Midbrain (tissue), 1 donor: ENCODE results near the gene HERC2.
A peak's percentile ranks its signal among the peaks of the same experiment; 100 is the strongest.

Experiments used
- DNase-seq: peaks from one replicate; lab custom pipeline; 2025; lab: John Stamatoyannopoulos, UW

Gene HERC2

GRCh38 chr15:28096670-28097431, 225.1 kb downstream of the HERC2 start:
- no peak for DNase-seq

- DNase-seq = no peak
These were observed 225.6 kb downstream of the HERC2 start for GRCh38 chr15:28096411-28096669.

GRCh38 chr15:28094732-28095521, 227.1 kb downstream of the HERC2 start:
- no peak for DNase-seq

- no peak for DNase-seq
These were observed 228.0 kb downstream of the HERC2 start for GRCh38 chr15:28093752-28094535.

GRCh38 chr15:28091313-28091712, 230.7 kb downstream of the HERC2 start:
- DNase-seq = no peak

- DNase-seq = peak; percentile 9
These were observed 235.7 kb downstream of the HERC2 start for GRCh38 chr15:28086175-28086703.

- no peak for DNase-seq
These were observed 236.3 kb downstream of the HERC2 start for GRCh38 chr15:28085489-28086174.

- no peak for DNase-seq
These were observed 237.4 kb downstream of the HERC2 start for GRCh38 chr15:28084547-28084946.

GRCh38 chr15:28082891-28083684, 238.9 kb downstream of the HERC2 start:
- no peak for DNase-seq

- DNase-seq = no peak
These were observed 240.4 kb downstream of the HERC2 start for GRCh38 chr15:28081594-28081993.

- DNase-seq = no peak
These were observed 241.6 kb downstream of the HERC2 start for GRCh38 chr15:28080386-28080785.

GRCh38 chr15:28079313-28079969, 242.5 kb downstream of the HERC2 start:
- DNase-seq = no peak

GRCh38 chr15:28078191-28078719, 243.7 kb downstream of the HERC2 start:
- DNase-seq = no peak

- no peak for DNase-seq
These were observed 246.4 kb downstream of the HERC2 start for GRCh38 chr15:28075573-28075972.

- no peak for DNase-seq
These were observed 253.0 kb downstream of the HERC2 start for GRCh38 chr15:28068930-28069329.

GRCh38 chr15:28066231-28066630, 255.7 kb downstream of the HERC2 start:
- DNase-seq = no peak
